ENCODE measurements around the gene PNMA6F.

DNA sequence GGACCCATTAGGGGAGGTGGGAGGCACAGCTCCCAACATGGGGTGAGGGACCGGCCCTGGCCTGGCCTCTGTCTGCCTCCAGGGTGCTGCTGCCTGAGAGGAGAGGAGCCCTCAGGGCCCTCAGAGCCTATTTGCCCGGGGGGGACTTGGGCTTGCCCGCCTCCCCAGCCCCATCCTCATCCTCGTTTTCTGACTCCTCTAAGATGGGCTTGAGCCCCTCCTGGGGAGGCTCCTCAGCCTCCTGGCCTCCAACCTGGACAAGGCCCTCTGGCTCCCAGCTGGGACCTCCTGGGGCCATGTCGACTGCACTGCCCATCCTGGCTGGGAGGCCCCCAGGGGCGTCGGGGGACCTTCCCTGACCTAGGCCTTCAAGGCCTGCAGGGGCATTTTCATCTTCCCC is 2.8 kb downstream of the PNMA6F start:
- no peak for TF ChIP-seq CTCF (conservative IDR thresholded peaks at IDR 0.05 in 1 of 2, IDR thresholded peaks at IDR 0.05 in 1 of 2; ENCODE audit: low read depth in 1 of 2, low read length in 2 of 2)
- no peak for TF ChIP-seq EZH2 (IDR thresholded peaks at IDR 0.05; ENCODE audit: low read length, missing control alignments)
